NCI-H2227 (cell line): ENCODE results near the gene DLGAP1.

Source experiments
- DNase-seq: peaks from one replicate; lab custom pipeline; 2025; ENCODE audit not compliant: unreplicated experiment; lab: John Stamatoyannopoulos, UW

The DLGAP1 gene

GRCh38 chr18:3449512-3450011 is 1005.5 kb downstream of the DLGAP1 start:
- DNase-seq = no peak

- no peak for DNase-seq
These were observed 1006.1 kb downstream of the DLGAP1 start for GRCh38 chr18:3448838-3449511.

- DNase-seq = peak; percentile 75
These were observed 1006.9 kb downstream of the DLGAP1 start for GRCh38 chr18:3447895-3448837.

- no peak for DNase-seq
These were observed 1007.8 kb downstream of the DLGAP1 start for GRCh38 chr18:3447068-3447894.
